Measurements from ENCODE around the gene AGBL4. TPM values are rescaled to one million over a fixed set of nuclear protein-coding genes. Genes with fewer than 3 reads are reported as not detected.

The AGBL4 gene
- total and polyA plus RNA-seq, 2 of the 4 experiments (the other 2 are of a cell fraction) = not detected

DNA sequence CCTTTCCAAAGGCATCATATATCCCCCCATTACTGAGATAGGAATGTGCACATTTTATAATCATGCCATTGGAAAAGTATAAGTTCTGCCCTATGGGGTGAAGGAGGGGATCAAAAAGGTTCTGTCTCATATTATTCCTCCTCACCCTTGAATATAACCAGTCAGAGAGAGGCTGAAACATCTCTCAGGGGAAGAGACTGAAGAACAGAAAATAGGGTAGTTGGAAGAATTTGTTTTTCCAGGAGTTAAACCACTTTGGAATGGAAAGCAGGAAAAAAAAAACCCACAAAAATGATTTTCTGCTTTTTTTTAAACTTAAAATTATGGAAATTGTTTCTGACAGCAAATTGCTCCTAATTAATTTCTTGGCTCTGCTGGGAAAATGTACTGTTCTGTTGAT, 1194.3 kb downstream of the AGBL4 start:
- H3K4me2 ChIP-seq (ENCODE audit: low read depth, low read length) = no peak overlapping the region
- no peaks in the 10 kb centered on the region; the same call in 1 of the 2 replicates for H3K9me3 ChIP-seq (ENCODE audit: control insufficient read depth, insufficient read depth, low read length)
- ChIA-PET POLR2A (ENCODE audit: unreplicated experiment) (no interaction called here), CTCF (no interaction called here)
- no peaks in the 10 kb centered on the region for H3K36me3 ChIP-seq (ENCODE audit: control insufficient read depth, insufficient read depth, low read length)
- no peak overlapping the region for H2BK120ac ChIP-seq (ENCODE audit: low read depth, low read length)
- no peaks in the 10 kb centered on the region for H3K4me1 ChIP-seq (ENCODE audit: control insufficient read depth, insufficient read depth, low read length)
- no peaks in the 10 kb centered on the region for H4K20me1 ChIP-seq (ENCODE audit: insufficient read depth, low read length)
- H3K79me1 ChIP-seq (ENCODE audit: low read depth in 1 of 2, low read length in 2 of 2) = no peaks in the 10 kb centered on the region
- H2BK20ac ChIP-seq (ENCODE audit: low read depth, low read length) = no peak overlapping the region
- H3K14ac ChIP-seq (replicated peaks; ENCODE audit: low read depth, low read length) = no peak overlapping the region
- DNase-seq = no peak
- H3K56ac ChIP-seq (ENCODE audit: extremely low read depth, insufficient read depth, low read length) = no peak overlapping the region
- dilution Hi-C loops (cut with HindIII; ENCODE audit: low sequenced_read_pairs, unreplicated experiment) (no loop called here), in situ Hi-C loops (cut with MboI; ENCODE audit: low sequenced_read_pairs) (no loop called here), intact Hi-C loops (cut with micrococcal nuclease) (no loop called here)
- H3K23ac ChIP-seq (ENCODE audit: low read depth, low read length) = no peak overlapping the region
- TF ChIP-seq, protein P1, sequence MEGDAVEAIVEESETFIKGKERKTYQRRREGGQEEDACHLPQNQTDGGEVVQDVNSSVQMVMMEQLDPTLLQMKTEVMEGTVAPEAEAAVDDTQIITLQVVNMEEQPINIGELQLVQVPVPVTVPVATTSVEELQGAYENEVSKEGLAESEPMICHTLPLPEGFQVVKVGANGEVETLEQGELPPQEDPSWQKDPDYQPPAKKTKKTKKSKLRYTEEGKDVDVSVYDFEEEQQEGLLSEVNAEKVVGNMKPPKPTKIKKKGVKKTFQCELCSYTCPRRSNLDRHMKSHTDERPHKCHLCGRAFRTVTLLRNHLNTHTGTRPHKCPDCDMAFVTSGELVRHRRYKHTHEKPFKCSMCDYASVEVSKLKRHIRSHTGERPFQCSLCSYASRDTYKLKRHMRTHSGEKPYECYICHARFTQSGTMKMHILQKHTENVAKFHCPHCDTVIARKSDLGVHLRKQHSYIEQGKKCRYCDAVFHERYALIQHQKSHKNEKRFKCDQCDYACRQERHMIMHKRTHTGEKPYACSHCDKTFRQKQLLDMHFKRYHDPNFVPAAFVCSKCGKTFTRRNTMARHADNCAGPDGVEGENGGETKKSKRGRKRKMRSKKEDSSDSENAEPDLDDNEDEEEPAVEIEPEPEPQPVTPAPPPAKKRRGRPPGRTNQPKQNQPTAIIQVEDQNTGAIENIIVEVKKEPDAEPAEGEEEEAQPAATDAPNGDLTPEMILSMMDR (conservative IDR thresholded peaks at IDR 0.05; ENCODE audit: low read depth, low read length) = no peak
- no peak for TF ChIP-seq NFE2L2 (IDR thresholded peaks at IDR 0.05; ENCODE audit: low read depth, low read length)
- no peak for TF ChIP-seq FOS (IDR thresholded peaks at IDR 0.05; ENCODE audit: low read depth, low read length)
- TF ChIP-seq BHLHE40 (IDR thresholded peaks at IDR 0.05; ENCODE audit: low read depth, low read length) = no peak
- TF ChIP-seq RFX5 (IDR thresholded peaks at IDR 0.05; ENCODE audit: low read depth, low read length) = no peak
- no peak for TF ChIP-seq CEBPB (IDR thresholded peaks at IDR 0.05; ENCODE audit: low read depth, low read length)
- TF ChIP-seq MAZ (IDR thresholded peaks at IDR 0.05; ENCODE audit: borderline replicate concordance, low read depth, low read length) = no peak
- no peak for TF ChIP-seq POLR2A (IDR thresholded peaks at IDR 0.05; ENCODE audit: low read depth, low read length)
- TF ChIP-seq MXI1 (IDR thresholded peaks at IDR 0.05; ENCODE audit: borderline replicate concordance, low read depth, low read length) = no peak
- no peak for TF ChIP-seq MAFK (IDR thresholded peaks at IDR 0.05; ENCODE audit: low read depth, low read length)
- TF ChIP-seq CHD1 (IDR thresholded peaks at IDR 0.05; ENCODE audit: low read depth, low read length) = no peak
- TF ChIP-seq RAD21 (IDR thresholded peaks at IDR 0.05; ENCODE audit: low read length) = no peak
- TF ChIP-seq RCOR1 (IDR thresholded peaks at IDR 0.05; ENCODE audit: insufficient replicate concordance, low read length) = no peak
- H4K8ac ChIP-seq (ENCODE audit: low read depth in 2 of 2, low read length in 2 of 2) = no peak overlapping the region
- no peak overlapping the region for H2BK15ac ChIP-seq (ENCODE audit: low read depth, low read length)
- no peak overlapping the region for H4K5ac ChIP-seq (ENCODE audit: low read depth, low read length)
- no peak overlapping the region for H4K91ac ChIP-seq (ENCODE audit: insufficient read depth, low read depth, low read length)
- no peak overlapping the region for H3K9ac ChIP-seq (ENCODE audit: low read depth, low read length)
- H3K4ac ChIP-seq (ENCODE audit: low read depth, low read length) = no peak overlapping the region
- no TSS peak for BruUV-seq (replicated peaks)
- H2AK5ac ChIP-seq (ENCODE audit: low read depth, low read length) = no peak overlapping the region
- ATAC-seq (ENCODE audit: low read depth) = no peak
- no peak overlapping the region for H3K27ac ChIP-seq (ENCODE audit: insufficient read depth, low read length)
- no peak overlapping the region for H2AFZ ChIP-seq (replicated peaks; ENCODE audit: low read length, poor library complexity)
- no peaks in the 10 kb centered on the region for H3K9me1 ChIP-seq (ENCODE audit: insufficient read depth, low read length)
- no peak overlapping the region for H3K18ac ChIP-seq (ENCODE audit: low read depth, low read length)
- H3K27me3 ChIP-seq (ENCODE audit: control insufficient read depth, insufficient read depth, low read length) = no peaks in the 10 kb centered on the region
- H2BK5ac ChIP-seq (ENCODE audit: low read depth, low read length, poor library complexity, severe bottlenecking) = no peak overlapping the region
- H3K4me3 ChIP-seq (ENCODE audit: insufficient read depth, low read depth, low read length) = no peak overlapping the region
- no peak overlapping the region for H2AK9ac ChIP-seq (replicated peaks; ENCODE audit: low read depth, low read length, poor library complexity)
